ENCODE measurements around the gene SLC6A17.

SLC6A17 gene

DNA sequence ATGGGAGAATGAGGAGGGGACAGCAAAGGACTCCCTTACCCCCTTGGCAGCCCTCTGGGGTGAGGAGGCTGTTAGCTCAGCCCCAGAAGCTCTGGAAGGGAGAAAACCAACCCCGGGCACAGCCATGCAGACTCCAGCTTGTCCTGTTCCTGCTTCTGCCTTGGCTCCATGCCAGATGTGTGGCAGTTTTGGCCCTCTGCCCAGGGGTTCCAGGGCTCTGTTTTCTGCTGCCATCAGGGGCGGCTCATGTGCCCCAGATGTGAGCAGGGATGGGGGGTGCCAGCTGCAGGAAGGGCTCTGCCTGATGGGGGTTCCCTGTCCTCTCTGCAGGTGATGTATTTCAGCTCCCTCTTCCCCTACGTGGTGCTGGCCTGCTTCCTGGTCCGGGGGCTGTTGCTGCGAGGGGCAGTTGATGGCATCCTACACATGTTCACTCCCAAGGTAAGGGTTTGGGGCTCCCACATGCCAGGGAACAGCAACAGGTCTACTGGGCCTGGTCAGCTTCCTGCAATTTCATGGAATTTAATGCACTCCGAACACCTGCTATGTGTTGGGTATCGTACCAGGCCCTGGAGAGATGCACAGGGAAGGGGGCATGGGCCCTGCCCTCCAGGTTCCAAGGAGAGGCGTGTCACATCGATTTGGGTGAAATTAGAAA is 26.1 kb downstream of the SLC6A17 start:
- Mint-ChIP-seq H3K4me3 (no peak overlapping the region), H3K27me3 (peaks cover 7% of the 10 kb centered on the region), H3K9me3 (ENCODE audit: low read depth) (no peaks in the 10 kb centered on the region), H3K4me1 (ENCODE audit: low read depth) (no peaks in the 10 kb centered on the region), H3K27ac (no peak overlapping the region), H3K36me3 (no peaks in the 10 kb centered on the region)

- Mint-ChIP-seq H3K27me3 (peaks cover 5% of the 10 kb centered on the region), H3K4me3 (no peak overlapping the region), H3K36me3 (no peaks in the 10 kb centered on the region), H3K9me3 (ENCODE audit: low read depth) (no peaks in the 10 kb centered on the region), H3K27ac (no peak overlapping the region), H3K4me1 (ENCODE audit: low read depth) (no peaks in the 10 kb centered on the region)
These were observed 27.5 kb downstream of the SLC6A17 start for GRCh38 chr1:110177775-110178174.

DNA sequence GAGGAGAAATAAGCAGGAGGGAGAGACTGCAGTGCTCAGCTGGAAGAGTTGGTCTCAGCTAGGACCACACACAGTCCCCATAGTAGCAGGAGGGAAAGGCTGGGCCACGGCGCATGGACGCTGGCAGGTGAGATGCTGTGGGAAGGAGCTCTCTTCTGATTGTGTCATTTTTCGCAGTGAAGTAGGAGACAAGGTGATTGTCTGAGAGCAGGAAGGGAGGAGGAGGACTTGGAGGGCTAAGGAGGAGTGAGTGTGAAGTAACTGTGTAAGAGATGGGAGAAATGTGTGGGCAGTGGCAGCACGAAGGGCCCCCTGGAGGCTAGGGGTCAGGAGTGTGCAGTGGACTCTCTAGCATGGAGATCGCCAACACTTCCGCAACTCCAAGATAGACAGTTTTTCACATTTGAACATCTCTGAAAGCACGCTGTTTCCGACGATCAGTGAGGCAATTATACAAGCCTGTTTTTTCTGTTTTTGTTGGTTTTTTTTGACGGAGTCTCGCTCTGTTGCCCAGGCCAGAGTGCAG is 33.4 kb downstream of the SLC6A17 start:
- Mint-ChIP-seq H3K4me1 (ENCODE audit: low read depth) (no peaks in the 10 kb centered on the region), H3K27me3 (peaks cover 5% of the 10 kb centered on the region), H3K4me3 (no peak overlapping the region), H3K9me3 (ENCODE audit: low read depth) (no peaks in the 10 kb centered on the region), H3K27ac (no peak overlapping the region), H3K36me3 (no peaks in the 10 kb centered on the region)

DNA sequence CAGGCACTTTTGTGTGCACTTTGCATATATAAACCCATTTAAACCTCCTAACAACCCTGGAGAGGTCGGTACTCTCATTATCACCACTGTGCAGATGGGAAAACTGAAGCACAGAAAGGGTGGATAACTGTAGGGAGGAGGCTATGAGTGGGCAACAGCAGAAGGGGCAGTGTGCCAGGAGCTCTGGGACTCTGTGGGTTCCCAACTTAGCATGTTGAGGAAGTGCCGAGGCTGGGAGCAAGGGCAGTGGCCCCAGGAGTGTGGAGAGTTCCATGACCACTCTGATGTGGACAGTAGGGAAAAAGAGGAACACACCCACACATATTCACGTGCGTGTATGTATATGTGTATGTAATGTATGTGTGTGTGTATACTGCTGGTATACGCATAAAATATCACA is 34.2 kb downstream of the SLC6A17 start:
- Mint-ChIP-seq H3K9me3 (ENCODE audit: low read depth) (no peaks in the 10 kb centered on the region), H3K4me1 (ENCODE audit: low read depth) (no peaks in the 10 kb centered on the region), H3K4me3 (no peak overlapping the region), H3K36me3 (no peaks in the 10 kb centered on the region), H3K27ac (no peak overlapping the region), H3K27me3 (peaks cover 5% of the 10 kb centered on the region)

DNA sequence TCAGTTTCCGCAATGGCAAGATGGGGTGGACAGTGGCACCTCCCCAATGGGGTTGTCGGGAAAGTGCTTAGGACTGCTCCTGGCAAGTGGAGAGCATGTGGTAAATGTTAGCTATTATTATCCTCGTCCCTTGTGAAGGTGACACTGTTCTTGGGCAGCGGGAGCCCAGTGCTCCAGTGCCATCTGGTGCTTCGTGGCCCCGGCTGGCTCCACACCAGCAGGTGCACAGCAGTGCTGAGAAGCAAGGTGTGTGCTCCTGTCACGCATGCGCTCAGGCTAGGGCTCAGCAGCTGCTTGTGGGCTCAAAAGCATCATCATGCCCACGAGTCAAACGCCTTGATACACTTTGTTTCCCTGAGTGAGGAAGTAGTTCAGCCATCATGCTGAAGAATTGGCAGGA is 34.9 kb downstream of the SLC6A17 start:
- no peaks in the 10 kb centered on the region for H3K36me3 Mint-ChIP-seq
- H3K27me3 Mint-ChIP-seq: peaks cover 5% of the 10 kb centered on the region
- no peaks in the 10 kb centered on the region for H3K4me1 Mint-ChIP-seq (ENCODE audit: low read depth)
- H3K4me3 Mint-ChIP-seq: no peak overlapping the region
- no peak overlapping the region for H3K27ac Mint-ChIP-seq
- H3K9me3 Mint-ChIP-seq (ENCODE audit: low read depth): no peaks in the 10 kb centered on the region

- Mint-ChIP-seq H3K9me3 (ENCODE audit: low read depth) (no peaks in the 10 kb centered on the region), H3K27ac (no peak overlapping the region)
These were observed 36.3 kb downstream of the SLC6A17 start for GRCh38 chr1:110186558-110186957.

DNA sequence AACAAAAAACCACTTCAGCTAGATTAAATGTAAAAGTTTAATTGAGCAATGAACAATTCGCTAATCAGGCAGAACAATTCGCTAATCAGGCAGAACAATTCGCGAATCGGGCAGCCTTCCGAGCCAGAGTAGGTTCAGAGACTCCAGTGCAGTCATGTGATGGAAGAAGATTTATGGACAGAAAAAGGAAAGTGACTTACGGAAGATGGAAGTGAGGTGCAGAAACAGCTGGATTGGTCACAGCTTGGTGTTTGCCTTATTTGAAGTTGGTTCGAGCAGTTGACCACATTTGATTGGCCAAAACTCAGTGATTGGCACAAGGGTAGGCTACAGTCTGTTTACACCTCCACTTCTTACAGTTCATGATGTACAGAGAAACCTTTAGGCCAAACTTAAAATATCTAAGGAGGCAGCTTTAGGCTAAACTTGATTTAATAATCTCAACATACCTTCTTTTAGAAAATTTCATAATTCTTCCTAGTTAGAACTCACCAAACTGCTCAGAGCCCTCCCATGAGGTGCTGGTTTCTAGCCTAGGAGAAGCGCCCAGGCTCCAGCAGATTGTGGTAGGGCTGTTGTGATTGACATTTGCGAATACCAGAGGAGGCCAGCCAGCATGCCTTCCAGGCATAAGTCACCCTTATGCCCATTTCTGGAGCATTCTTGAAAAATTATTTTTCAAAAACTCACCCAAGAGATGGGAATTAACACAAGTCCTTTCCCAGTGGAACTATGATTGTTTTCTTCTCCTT is 37.0 kb downstream of the SLC6A17 start:
- H3K4me3 Mint-ChIP-seq: no peak overlapping the region
- H3K4me1 Mint-ChIP-seq (ENCODE audit: low read depth): no peaks in the 10 kb centered on the region

More at GRCh38 chr1:110186558-110186957, 36.3 kb downstream of the SLC6A17 start:
- Mint-ChIP-seq H3K36me3 (no peaks in the 10 kb centered on the region), H3K4me3 (no peak overlapping the region), H3K27me3 (peaks cover 5% of the 10 kb centered on the region), H3K4me1 (ENCODE audit: low read depth) (no peaks in the 10 kb centered on the region)

GRCh38 chr1:110188035-110188618 is 37.8 kb downstream of the SLC6A17 start:
- Mint-ChIP-seq H3K4me1 (ENCODE audit: low read depth) (no peaks in the 10 kb centered on the region), H3K27me3 (peaks cover 5% of the 10 kb centered on the region), H3K27ac (no peak overlapping the region), H3K9me3 (ENCODE audit: low read depth) (no peaks in the 10 kb centered on the region), H3K36me3 (no peaks in the 10 kb centered on the region), H3K4me3 (no peak overlapping the region)

More for the DNA sequence above, 37.0 kb downstream of the SLC6A17 start:
- Mint-ChIP-seq H3K27ac (no peak overlapping the region), H3K36me3 (no peaks in the 10 kb centered on the region), H3K27me3 (peaks cover 5% of the 10 kb centered on the region), H3K9me3 (ENCODE audit: low read depth) (no peaks in the 10 kb centered on the region)

DNA sequence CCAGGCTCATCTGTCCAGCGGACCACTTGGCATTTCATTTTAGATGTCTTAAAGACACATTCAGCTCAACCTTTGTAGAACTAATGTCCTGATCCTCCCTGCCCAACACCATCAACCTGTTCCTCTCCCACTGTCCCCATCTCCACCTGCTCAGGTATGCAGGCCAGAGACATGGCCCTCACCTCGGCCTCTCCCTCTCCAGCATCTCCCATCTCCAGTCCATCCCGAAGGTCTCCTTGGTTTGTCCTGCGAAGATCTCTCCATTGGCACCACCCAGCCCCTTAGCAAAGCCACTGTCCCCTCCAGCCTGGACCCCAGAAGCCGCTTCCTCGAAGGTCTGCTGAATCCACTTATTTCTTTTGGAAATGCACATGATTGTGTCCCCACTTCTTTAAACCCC is 38.9 kb downstream of the SLC6A17 start:
- no peak overlapping the region for H3K27ac Mint-ChIP-seq
- H3K9me3 Mint-ChIP-seq (ENCODE audit: low read depth): no peaks in the 10 kb centered on the region
- H3K27me3 Mint-ChIP-seq: peaks cover 5% of the 10 kb centered on the region
- no peak overlapping the region for H3K4me3 Mint-ChIP-seq
- no peaks in the 10 kb centered on the region for H3K36me3 Mint-ChIP-seq
- H3K4me1 Mint-ChIP-seq (ENCODE audit: low read depth): no peaks in the 10 kb centered on the region

GRCh38 chr1:110190282-110190929 is 40.1 kb downstream of the SLC6A17 start:
- Mint-ChIP-seq H3K9me3 (ENCODE audit: low read depth) (no peaks in the 10 kb centered on the region), H3K27ac (no peak overlapping the region), H3K4me1 (ENCODE audit: low read depth) (no peaks in the 10 kb centered on the region), H3K4me3 (no peak overlapping the region), H3K27me3 (peaks cover 3% of the 10 kb centered on the region), H3K36me3 (no peaks in the 10 kb centered on the region)

DNA sequence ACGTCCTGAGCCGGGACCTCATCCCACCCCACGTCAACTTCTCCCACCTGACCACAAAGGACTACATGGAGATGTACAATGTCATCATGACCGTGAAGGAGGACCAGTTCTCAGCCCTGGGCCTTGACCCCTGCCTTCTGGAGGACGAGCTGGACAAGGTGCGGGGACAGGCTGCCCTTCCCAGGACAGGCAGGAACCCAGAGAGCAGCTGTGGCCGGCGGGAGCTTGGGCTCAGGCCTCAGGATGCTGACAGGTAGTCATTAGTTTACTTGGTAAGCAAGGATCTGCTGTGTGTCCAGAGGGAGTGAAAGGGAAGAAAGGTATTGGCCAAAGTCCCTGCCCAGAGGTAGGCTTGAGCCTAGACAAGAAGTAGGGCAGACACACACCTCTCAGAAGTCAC is 42.2 kb downstream of the SLC6A17 start:
- no peaks in the 10 kb centered on the region for H3K36me3 Mint-ChIP-seq
- no peak overlapping the region for H3K4me3 Mint-ChIP-seq
- no peaks in the 10 kb centered on the region for H3K4me1 Mint-ChIP-seq (ENCODE audit: low read depth)
- no peaks in the 10 kb centered on the region for H3K27me3 Mint-ChIP-seq
- H3K27ac Mint-ChIP-seq: no peak overlapping the region
- no peaks in the 10 kb centered on the region for H3K9me3 Mint-ChIP-seq (ENCODE audit: low read depth)

DNA sequence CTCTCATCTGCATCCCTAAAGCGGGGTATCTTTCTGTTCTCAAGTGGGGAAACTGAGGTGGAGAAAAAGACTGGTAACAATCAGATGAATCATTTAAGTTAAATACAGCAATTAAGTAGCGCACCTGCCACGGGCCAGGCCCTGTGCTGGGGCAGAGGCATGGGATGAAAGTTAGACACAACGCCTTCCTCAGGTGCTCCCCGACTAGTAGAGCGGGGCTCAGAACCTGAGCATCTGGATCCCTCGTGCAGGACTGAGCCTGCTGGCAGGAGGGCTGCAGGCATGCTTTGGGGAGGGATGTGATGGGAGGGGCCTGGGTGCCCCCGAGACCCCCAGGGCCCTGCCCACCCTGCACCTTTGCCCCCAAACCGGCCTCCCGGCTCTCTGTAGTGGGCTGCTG is 44.9 kb downstream of the SLC6A17 start:
- Mint-ChIP-seq H3K36me3 (no peaks in the 10 kb centered on the region), H3K9me3 (ENCODE audit: low read depth) (no peaks in the 10 kb centered on the region), H3K4me3 (no peak overlapping the region), H3K27ac (no peak overlapping the region), H3K4me1 (ENCODE audit: low read depth) (no peaks in the 10 kb centered on the region), H3K27me3 (no peaks in the 10 kb centered on the region)

DNA sequence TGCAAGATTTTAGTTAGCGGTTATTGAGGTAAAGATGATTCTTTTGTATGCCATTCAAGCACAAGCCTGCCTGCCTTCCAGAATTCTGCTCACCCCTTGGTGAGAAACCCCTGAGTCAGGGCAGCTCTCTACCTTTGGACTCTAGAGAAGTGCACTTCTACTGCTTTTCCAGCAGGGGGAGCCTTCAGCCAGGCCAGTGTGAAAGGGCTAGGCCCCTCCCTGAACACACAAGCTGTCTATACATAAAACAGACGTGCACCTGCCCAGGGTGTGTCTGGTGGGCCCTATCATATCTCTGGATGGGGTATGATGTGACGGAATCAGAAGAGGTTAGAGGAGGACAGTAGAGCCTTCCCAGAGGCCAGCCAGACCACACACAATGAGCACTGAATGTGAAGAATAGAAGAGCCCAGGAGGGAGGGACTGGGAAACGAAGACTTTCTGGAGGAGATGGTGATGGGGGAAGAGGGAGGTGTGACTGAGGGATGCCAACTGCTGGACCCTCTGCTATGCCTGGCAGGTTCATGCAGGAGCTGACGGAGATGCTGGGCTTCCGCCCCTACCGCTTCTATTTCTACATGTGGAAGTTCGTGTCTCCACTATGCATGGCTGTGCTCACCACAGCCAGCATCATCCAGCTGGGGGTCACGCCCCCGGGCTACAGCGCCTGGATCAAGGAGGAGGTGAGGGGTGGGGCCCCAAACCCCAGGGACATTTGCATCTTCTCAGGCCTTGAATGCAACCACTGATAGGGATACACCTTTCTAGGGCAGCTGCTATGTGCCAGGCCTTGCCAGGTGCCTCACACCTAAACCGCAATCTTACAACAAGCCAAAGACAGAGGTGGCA is 46.8 kb downstream of the SLC6A17 start:
- H3K27me3 Mint-ChIP-seq: no peaks in the 10 kb centered on the region
- no peaks in the 10 kb centered on the region for H3K4me1 Mint-ChIP-seq (ENCODE audit: low read depth)
- no peak overlapping the region for H3K27ac Mint-ChIP-seq
- H3K9me3 Mint-ChIP-seq (ENCODE audit: low read depth): no peaks in the 10 kb centered on the region
- no peaks in the 10 kb centered on the region for H3K36me3 Mint-ChIP-seq
- no peak overlapping the region for H3K4me3 Mint-ChIP-seq

- H3K27me3 Mint-ChIP-seq: no peaks in the 10 kb centered on the region
- H3K27ac Mint-ChIP-seq: no peak overlapping the region
- H3K4me3 Mint-ChIP-seq: no peak overlapping the region
- no peaks in the 10 kb centered on the region for H3K9me3 Mint-ChIP-seq (ENCODE audit: low read depth)
- peaks cover 3% of the 10 kb centered on the region for H3K4me1 Mint-ChIP-seq (ENCODE audit: low read depth)
- H3K36me3 Mint-ChIP-seq: no peaks in the 10 kb centered on the region
These were observed 47.8 kb downstream of the SLC6A17 start for GRCh38 chr1:110197905-110198629.

Data from activated naive CD8-positive, alpha-beta T cell (primary cell).